OCI-LY1 (cell line): ENCODE measurements around the gene PPFIA1.

Experiments
- H2AFZ ChIP-seq: fragments of 200-600 bp; sonication (generic), shearing (Covaris generic); 2 replicates; pipeline ENCODE4 v1.6.0; 2014; ENCODE audit warnings: antibody characterized with exemption, mild to moderate bottlenecking, low read length
- H3F3A ChIP-seq: fragments of 200-600 bp; sonication (generic), shearing (Covaris generic); 2 replicates; pipeline ENCODE4 v1.6.0; 2014; ENCODE audit warnings: mild to moderate bottlenecking, antibody characterized with exemption, low read length, moderate library complexity; ENCODE audit not compliant: insufficient read depth
- H3K27ac ChIP-seq: fragments of 200-600 bp; sonication (generic); 2 replicates; pipeline ENCODE4 v1.5.1; 2014; ENCODE audit warnings: low read length, mixed run types, mild to moderate bottlenecking, low read depth; ENCODE audit not compliant: poor library complexity, severe bottlenecking
- H3K27me3 ChIP-seq: fragments of 200-600 bp; sonication (generic); 2 replicates; pipeline ENCODE4 v1.6.0; 2014; ENCODE audit warnings: antibody characterized with exemption, mild to moderate bottlenecking, low read length, moderate library complexity; ENCODE audit not compliant: insufficient read depth
- H3K36me3 ChIP-seq: fragments of 200-600 bp; sonication (generic); 2 replicates; pipeline ENCODE4 v1.6.1; 2014; ENCODE audit warnings: mild to moderate bottlenecking, antibody characterized with exemption, low read length, moderate library complexity, mixed read lengths; ENCODE audit not compliant: insufficient read depth
- H3K4me1 ChIP-seq: fragments of 200-600 bp; sonication (generic); 2 replicates; pipeline ENCODE4 v1.5.1; 2014; ENCODE audit warnings: mild to moderate bottlenecking, low read length, moderate library complexity; ENCODE audit not compliant: insufficient read depth, severe bottlenecking
- H3K4me2 ChIP-seq: fragments of 200-600 bp; sonication (generic), shearing (Covaris generic); 2 replicates; pipeline ENCODE4 v1.6.1; 2014; ENCODE audit warnings: low read length
- H3K4me3 ChIP-seq: fragments of 200-600 bp; sonication (generic); 2 replicates; pipeline ENCODE4 v1.5.1; 2014; ENCODE audit warnings: low read length, low read depth, mild to moderate bottlenecking, mixed read lengths; ENCODE audit not compliant: poor library complexity, severe bottlenecking
- H3K79me2 ChIP-seq: fragments of 200-600 bp; shearing (Covaris generic); 2 replicates; pipeline ENCODE4 v1.6.1; 2016; ENCODE audit warnings: mixed run types, low read length, mixed read lengths; ENCODE audit not compliant: insufficient read depth
- H3K9ac ChIP-seq: fragments of 200-600 bp; sonication (generic), shearing (Covaris generic); 2 replicates; pipeline ENCODE4 v1.6.1; 2014; ENCODE audit warnings: mild to moderate bottlenecking, low read length, mixed read lengths
- H3K9me2 ChIP-seq: fragments of 200-600 bp; sonication (generic), shearing (Covaris generic); 2 replicates; pipeline ENCODE4 v1.6.1; 2014; ENCODE audit warnings: low read depth, mild to moderate bottlenecking, low read length, mixed read lengths
- H3K9me3 ChIP-seq: fragments of 200-600 bp; shearing (Covaris generic); 2 replicates; pipeline ENCODE4 v1.6.1; 2014; ENCODE audit warnings: low read length, mixed read lengths
- H4K20me1 ChIP-seq: fragments of 200-600 bp; sonication (generic), shearing (Covaris generic); 2 replicates; pipeline ENCODE4 v1.6.0; 2016; ENCODE audit warnings: mild to moderate bottlenecking, low read length; ENCODE audit not compliant: insufficient read depth
- CTCF ChIP-seq: fragments of 200-600 bp; sonication (generic), shearing (Covaris generic); IDR thresholded peaks from 2 replicates; pipeline ENCODE4 v1.5.1; 2017; ENCODE audit warnings: mild to moderate bottlenecking, antibody characterized with exemption, low read length, moderate library complexity, mixed read lengths
- EZH2 ChIP-seq: fragments of 200-600 bp; sonication (generic), shearing (Covaris generic); IDR thresholded peaks from 2 replicates; pipeline ENCODE4 v1.8.0; 2017; ENCODE audit warnings: borderline replicate concordance, mixed run types, mild to moderate bottlenecking, antibody characterized with exemption, low read length, moderate library complexity, mixed read lengths

The PPFIA1 gene

GRCh38 chr11:70354629-70355028, 84.1 kb downstream of the PPFIA1 start:
- Histone ChIP-seq H3K9me3 (no peaks in the 10 kb centered on the region), H3K4me3 (no peak overlapping the region), H3K4me1 (no peaks in the 10 kb centered on the region), H3F3A (no peaks in the 10 kb centered on the region), H3K27ac (no peak overlapping the region), H3K9me2 (no peaks in the 10 kb centered on the region), H4K20me1 (no peaks in the 10 kb centered on the region), H3K4me2 (no peak overlapping the region), H3K36me3 (peaks cover 57% of the 10 kb centered on the region), H3K27me3 (no peaks in the 10 kb centered on the region), H2AFZ (no peak overlapping the region), H3K9ac (no peak overlapping the region), H3K79me2 (no peaks in the 10 kb centered on the region)
- no peak for TF ChIP-seq CTCF
- no peak for TF ChIP-seq EZH2

GRCh38 chr11:70358753-70359152, 88.3 kb downstream of the PPFIA1 start:
- H3K4me1 ChIP-seq = no peaks in the 10 kb centered on the region
- no peaks in the 10 kb centered on the region for H4K20me1 ChIP-seq
- H3K9ac ChIP-seq = no peak overlapping the region
- no peaks in the 10 kb centered on the region for H3F3A ChIP-seq
- H3K79me2 ChIP-seq = no peaks in the 10 kb centered on the region
- no peaks in the 10 kb centered on the region for H3K27me3 ChIP-seq
- H3K9me3 ChIP-seq = no peaks in the 10 kb centered on the region
- H3K4me2 ChIP-seq = no peak overlapping the region
- H3K27ac ChIP-seq = no peak overlapping the region
- peaks cover 79% of the 10 kb centered on the region for H3K36me3 ChIP-seq
- H3K4me3 ChIP-seq = no peak overlapping the region
- H2AFZ ChIP-seq = no peak overlapping the region
- TF ChIP-seq CTCF (no peak), EZH2 (no peak)
- no peaks in the 10 kb centered on the region for H3K9me2 ChIP-seq

- Histone ChIP-seq H3F3A (no peaks in the 10 kb centered on the region), H3K4me1 (peaks cover 7% of the 10 kb centered on the region), H4K20me1 (no peaks in the 10 kb centered on the region), H3K27ac (no peak overlapping the region), H3K4me2 (no peak overlapping the region), H2AFZ (no peak overlapping the region), H3K9me2 (no peaks in the 10 kb centered on the region), H3K27me3 (no peaks in the 10 kb centered on the region), H3K9me3 (no peaks in the 10 kb centered on the region), H3K79me2 (no peaks in the 10 kb centered on the region), H3K4me3 (no peak overlapping the region), H3K9ac (no peak overlapping the region), H3K36me3 (peaks cover 79% of the 10 kb centered on the region)
- no peak for TF ChIP-seq CTCF
- TF ChIP-seq EZH2 = no peak
These were observed 89.1 kb downstream of the PPFIA1 start for GRCh38 chr11:70359451-70360205.
